ENCODE results near the gene NUP54. TPM values are rescaled to one million over a fixed set of nuclear protein-coding genes. Genes with fewer than 3 reads are reported as not detected.

NUP54 gene
- total RNA-seq, 2 donors from 2014 or later: 13.7 to 33.3 TPM

DNA sequence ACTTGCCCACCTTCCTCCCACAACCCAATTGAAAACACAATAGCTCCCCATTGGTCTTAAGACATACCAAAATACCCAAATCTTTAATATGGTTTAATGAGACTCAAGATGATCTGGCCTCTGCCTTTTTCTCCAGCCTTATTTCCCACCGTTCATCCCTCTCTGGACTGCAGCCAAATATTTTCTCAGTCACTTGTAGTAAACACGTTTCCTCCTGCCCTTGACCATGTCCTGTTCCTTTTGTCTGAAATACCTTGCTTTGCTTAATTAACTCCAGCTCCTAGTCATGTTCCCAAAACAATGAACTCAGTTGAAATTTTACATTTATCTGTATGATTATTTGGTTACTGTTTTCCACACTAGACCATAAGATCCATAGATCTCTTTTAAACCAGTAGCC is 8.4 kb upstream of the NUP54 start:
- Histone ChIP-seq H3K4me1 (peaks cover 14% of the 10 kb centered on the region), H3K4me3 (no peak overlapping the region), H3K27me3 (no peaks in the 10 kb centered on the region), H3K9me3 (no peaks in the 10 kb centered on the region), H3K36me3 (replicated peaks in 1 of 2; ENCODE audit: insufficient read depth in 1 of 2, low read depth in 2 of 2) (peaks cover 5 to 8% of the 10 kb centered on the region in 2 donors), H3K27ac (peak overlapping the region in 1 of 4 donors; percentile 13)
- intact Hi-C loops (cut with DNase I): no loop called here
- TF ChIP-seq POLR2A (IDR thresholded peaks at IDR 0.05) (no peak), CTCF (IDR thresholded peaks at IDR 0.05) (no peak)
- DNase-seq: no peak
- ATAC-seq: no peak
- 4 to 11% methylated on average over 2 of the region's 2 CpGs for WGBS, 2 donors

GRCh38 chr4:76155979-76156378 is 7.8 kb upstream of the NUP54 start:
- Histone ChIP-seq H3K36me3 (replicated peaks in 1 of 2; ENCODE audit: insufficient read depth in 1 of 2, low read depth in 2 of 2) (peaks cover 2 to 5% of the 10 kb centered on the region in 2 donors), H3K27me3 (no peaks in the 10 kb centered on the region), H3K4me1 (peaks cover 14% of the 10 kb centered on the region), H3K9me3 (no peaks in the 10 kb centered on the region), H3K4me3 (no peak overlapping the region), H3K27ac (peak overlapping the region in 1 of 4 donors; percentile 13)
- no peak for TF ChIP-seq CTCF (IDR thresholded peaks at IDR 0.05)
- TF ChIP-seq POLR2A (IDR thresholded peaks at IDR 0.05): no peak
- intact Hi-C loops (cut with DNase I): no loop called here
- WGBS, 2 donors: 52 to 76% methylated on average over 3 of the region's 3 CpGs
- no peak for ATAC-seq
- DNase-seq: no peak

- TF ChIP-seq CTCF (IDR thresholded peaks at IDR 0.05) (no peak), POLR2A (IDR thresholded peaks at IDR 0.05) (no peak)
- H3K27ac ChIP-seq: no peak overlapping the region
- H3K9me3 ChIP-seq: no peaks in the 10 kb centered on the region
- peaks cover 23% of the 10 kb centered on the region for H3K4me1 ChIP-seq
- H3K27me3 ChIP-seq: no peaks in the 10 kb centered on the region
- ATAC-seq: no peak
- DNase-seq: no peak
- intact Hi-C loops (cut with DNase I): no loop called here
- no peaks in the 10 kb centered on the region for H3K36me3 ChIP-seq (replicated peaks in 1 of 2; ENCODE audit: insufficient read depth in 1 of 2, low read depth in 2 of 2)
- 47 to 65% methylated on average over 2 of the region's 2 CpGs for WGBS, 2 donors
- H3K4me3 ChIP-seq: no peak overlapping the region
Observed at GRCh38 chr4:76153356-76153755, 5.2 kb upstream of the NUP54 start.

GRCh38 chr4:76147454-76148141 is 599 bp downstream of the NUP54 start:
- 0% methylated on average over 22 to 31 of the region's 31 CpGs for WGBS, 2 donors

More at GRCh38 chr4:76147454-76148141, 599 bp downstream of the NUP54 start:
- TF ChIP-seq CTCF (IDR thresholded peaks at IDR 0.05) (no peak), POLR2A (IDR thresholded peaks at IDR 0.05) (no peak)
- Histone ChIP-seq H3K27me3 (no peaks in the 10 kb centered on the region), H3K9me3 (no peaks in the 10 kb centered on the region), H3K36me3 (replicated peaks in 1 of 2; ENCODE audit: insufficient read depth in 1 of 2, low read depth in 2 of 2) (no peaks in the 10 kb centered on the region), H3K4me3 (peak overlapping the region; percentile 55 to 86), H3K27ac (peak overlapping the region; percentile 84 to 94 (median 89)), H3K4me1 (peaks cover 33% of the 10 kb centered on the region)
- peak in 3 of 4 donors; percentile 36 to 61 (median 59) for DNase-seq
- intact Hi-C loops (cut with DNase I): no loop called here
- peak; percentile 53 for ATAC-seq

All from body of pancreas (tissue), 4 donors.